ENCODE data around the gene IFI27L1.
A peak's percentile ranks its signal among the peaks of the same experiment; 100 is the strongest.

IFI27L1 gene

DNA sequence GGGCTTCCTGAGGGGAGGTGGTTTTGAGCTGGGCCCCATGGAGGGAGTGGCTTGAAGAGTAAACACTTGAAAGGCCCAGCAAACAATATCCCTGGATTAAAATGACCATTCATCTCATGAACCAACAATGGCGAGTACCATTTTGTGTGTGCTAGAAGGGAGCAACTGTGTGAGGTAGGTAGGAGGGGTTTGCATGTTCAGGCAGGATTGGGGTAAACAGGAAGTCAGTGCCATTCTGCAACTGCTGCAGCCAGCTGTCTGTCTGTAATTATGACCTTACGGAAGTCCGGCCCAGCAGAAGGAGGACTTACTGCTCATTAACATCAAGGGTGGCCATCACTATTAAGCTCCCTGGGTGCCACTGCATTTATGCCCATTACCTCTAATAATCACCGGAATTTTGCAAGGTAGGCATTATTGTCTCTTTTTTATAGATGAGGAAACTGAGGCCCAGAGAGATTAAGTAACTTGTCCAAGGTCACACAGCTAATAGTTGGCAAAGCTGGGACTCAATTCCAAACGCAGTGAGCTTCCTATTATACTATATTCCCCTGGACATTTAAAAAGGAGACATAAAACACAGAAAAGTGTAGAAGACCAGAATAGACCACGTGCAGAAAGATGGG lies 64.9 kb downstream of the IFI27L1 start:
- Histone ChIP-seq H3K27me3 (ENCODE audit: insufficient read depth, low read length, poor library complexity, severe bottlenecking) (no peaks in the 10 kb centered on the region), H3K79me2 (ENCODE audit: insufficient read depth, low read length) (no peaks in the 10 kb centered on the region), H3K4me2 (ENCODE audit: low read depth, low read length, poor library complexity, severe bottlenecking) (no peak overlapping the region), H2AFZ (ENCODE audit: low read length) (peak overlapping the region; percentile 59), H3K4me3 (ENCODE audit: low read length, poor library complexity, severe bottlenecking) (no peak overlapping the region), H3F3A (ENCODE audit: low read depth) (no peaks in the 10 kb centered on the region), H4K20me1 (ENCODE audit: insufficient read depth, low read length, poor library complexity, severe bottlenecking) (no peaks in the 10 kb centered on the region), H3K4me1 (ENCODE audit: insufficient read depth, low read length, poor library complexity, severe bottlenecking) (peaks cover 11% of the 10 kb centered on the region), H3K9ac (ENCODE audit: low read depth, low read length, poor library complexity, severe bottlenecking) (no peak overlapping the region), H3K36me3 (ENCODE audit: insufficient read depth, low read length) (no peaks in the 10 kb centered on the region), H3K9me2 (replicated peaks; ENCODE audit: low read depth, low read length) (no peaks in the 10 kb centered on the region), H3K9me3 (ENCODE audit: insufficient read depth, low read depth, low read length) (no peaks in the 10 kb centered on the region)
- TF ChIP-seq, protein P1, sequence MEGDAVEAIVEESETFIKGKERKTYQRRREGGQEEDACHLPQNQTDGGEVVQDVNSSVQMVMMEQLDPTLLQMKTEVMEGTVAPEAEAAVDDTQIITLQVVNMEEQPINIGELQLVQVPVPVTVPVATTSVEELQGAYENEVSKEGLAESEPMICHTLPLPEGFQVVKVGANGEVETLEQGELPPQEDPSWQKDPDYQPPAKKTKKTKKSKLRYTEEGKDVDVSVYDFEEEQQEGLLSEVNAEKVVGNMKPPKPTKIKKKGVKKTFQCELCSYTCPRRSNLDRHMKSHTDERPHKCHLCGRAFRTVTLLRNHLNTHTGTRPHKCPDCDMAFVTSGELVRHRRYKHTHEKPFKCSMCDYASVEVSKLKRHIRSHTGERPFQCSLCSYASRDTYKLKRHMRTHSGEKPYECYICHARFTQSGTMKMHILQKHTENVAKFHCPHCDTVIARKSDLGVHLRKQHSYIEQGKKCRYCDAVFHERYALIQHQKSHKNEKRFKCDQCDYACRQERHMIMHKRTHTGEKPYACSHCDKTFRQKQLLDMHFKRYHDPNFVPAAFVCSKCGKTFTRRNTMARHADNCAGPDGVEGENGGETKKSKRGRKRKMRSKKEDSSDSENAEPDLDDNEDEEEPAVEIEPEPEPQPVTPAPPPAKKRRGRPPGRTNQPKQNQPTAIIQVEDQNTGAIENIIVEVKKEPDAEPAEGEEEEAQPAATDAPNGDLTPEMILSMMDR (conservative IDR thresholded peaks at IDR 0.05; ENCODE audit: low read length): no peak
- TF ChIP-seq EZH2phosphoT487 (IDR thresholded peaks at IDR 0.05; ENCODE audit: borderline replicate concordance): no peak

Data from Loucy (cell line).